GM23338 (cell line): ENCODE results near the gene ZCCHC24. TPM values are rescaled to one million over a fixed set of nuclear protein-coding genes. Genes with fewer than 3 reads are reported as not detected.

Source experiments
- ATAC-seq: fragments of 200-7000 bp; cut with Tn5 transposase; 3 replicates; pipeline ENCODE4 v1.9.1; 2020
- DNase-seq: peaks from one replicate; pipeline ENCODE4 v3.0.0-alpha.2; 2015; ENCODE audit warnings: low spot score
- H2AFZ ChIP-seq: fragments of 200-600 bp; sonication (generic); 2 replicates; pipeline ENCODE4 v1.8.0; 2016; ENCODE audit warnings: antibody characterized with exemption, mild to moderate bottlenecking, moderate library complexity
- H3F3A ChIP-seq: fragments of 200-600 bp; sonication (generic); replicated peaks from 2 replicates; pipeline ENCODE4 v1.8.0; 2017; ENCODE audit warnings: antibody characterized with exemption, mixed run types, low read depth
- H3K27ac ChIP-seq: fragments of 200-600 bp; sonication (generic); 2 replicates; pipeline ENCODE4 v1.6.1; 2016; ENCODE audit warnings: low read depth
- H3K27me3 ChIP-seq: fragments of 200-600 bp; sonication (generic); 2 replicates; pipeline ENCODE4 v1.8.0; 2016; ENCODE audit warnings: mild to moderate bottlenecking, mixed run types, moderate library complexity; ENCODE audit not compliant: insufficient read depth
- H3K36me3 ChIP-seq: fragments of 200-600 bp; sonication (generic); 2 replicates; pipeline ENCODE4 v1.8.0; 2016; ENCODE audit warnings: mild to moderate bottlenecking; ENCODE audit not compliant: insufficient read depth
- H3K4me1 ChIP-seq: fragments of 200-600 bp; sonication (generic); 2 replicates; pipeline ENCODE4 v1.8.0; 2016; ENCODE audit warnings: mild to moderate bottlenecking, moderate library complexity; ENCODE audit not compliant: insufficient read depth
- H3K4me2 ChIP-seq: fragments of 200-600 bp; sonication (generic); 2 replicates; pipeline ENCODE4 v1.7.1; 2017; ENCODE audit warnings: mixed run types
- H3K4me3 ChIP-seq: fragments of 200-600 bp; sonication (generic); 2 replicates; pipeline ENCODE4 v1.6.1; 2016; ENCODE audit warnings: mixed run types
- H3K79me2 ChIP-seq: fragments of 200-600 bp; sonication (generic); replicated peaks from 2 replicates; pipeline ENCODE4 v1.8.0; 2017; ENCODE audit warnings: mild to moderate bottlenecking; ENCODE audit not compliant: insufficient read depth
- H3K9me2 ChIP-seq: fragments of 200-600 bp; sonication (generic); 2 replicates; pipeline ENCODE4 v1.8.0; 2017; ENCODE audit not compliant: insufficient read depth
- H4K20me1 ChIP-seq: fragments of 200-600 bp; sonication (generic); replicated peaks from 2 replicates; pipeline ENCODE4 v1.8.0; 2017; ENCODE audit warnings: mild to moderate bottlenecking; ENCODE audit not compliant: insufficient read depth
- H3K27ac Mint-ChIP-seq: 2 replicates; pipeline ENCODE4 v1.8.0; 2020; ENCODE audit warnings: inconsistent platforms, mild to moderate bottlenecking, moderate library complexity, mixed read lengths
- H3K27me3 Mint-ChIP-seq: 3 replicates; pipeline ENCODE4 v1.8.0; 2022; ENCODE audit warnings: low read depth, mild to moderate bottlenecking, moderate library complexity, mixed read lengths, inconsistent platforms; ENCODE audit not compliant: insufficient read depth, poor library complexity
- H3K36me3 Mint-ChIP-seq: 3 replicates; pipeline ENCODE4 v1.8.0; 2021; ENCODE audit warnings: low read depth, mild to moderate bottlenecking, inconsistent platforms, moderate library complexity, mixed read lengths
- H3K4me1 Mint-ChIP-seq: 3 replicates; pipeline ENCODE4 v1.8.0; 2020; ENCODE audit warnings: mild to moderate bottlenecking, inconsistent platforms, mixed read lengths
- H3K4me3 Mint-ChIP-seq: 3 replicates; pipeline ENCODE4 v1.8.0; 2021; ENCODE audit warnings: moderate library complexity, mild to moderate bottlenecking, inconsistent platforms, mixed read lengths
- H3K9me3 Mint-ChIP-seq: 3 replicates; pipeline ENCODE4 v1.8.0; 2020; ENCODE audit warnings: moderate library complexity, mild to moderate bottlenecking, inconsistent platforms, mixed read lengths
- CREB1 ChIP-seq: fragments of 250-450 bp; sonication (Bioruptor Pico); IDR thresholded peaks from 2 replicates; pipeline ENCODE4 v1.5.0; 2020; ENCODE audit warnings: low read depth, mild to moderate bottlenecking, moderate library complexity
- EZH2phosphoT487 ChIP-seq: fragments of 200-600 bp; sonication (generic); IDR thresholded peaks from one replicate; pipeline ENCODE4 v1.8.1; 2018; ENCODE audit warnings: antibody characterized with exemption; ENCODE audit not compliant: unreplicated experiment
- JUNB ChIP-seq: IDR thresholded peaks from one replicate; pipeline ENCODE4 v1.6.1; 2016; ENCODE audit warnings: antibody characterized with exemption; ENCODE audit not compliant: unreplicated experiment
- NANOG ChIP-seq: IDR thresholded peaks from 2 replicates; pipeline ENCODE4 v1.6.1; 2016; ENCODE audit warnings: antibody characterized with exemption, borderline replicate concordance
- POLR2AphosphoS5 ChIP-seq: IDR thresholded peaks from 2 replicates; pipeline ENCODE4 v1.6.1; 2016; ENCODE audit warnings: antibody characterized with exemption, low read depth
- ZNF114 ChIP-seq: fragments of 250-450 bp; sonication (Bioruptor Pico); IDR thresholded peaks from 2 replicates; pipeline ENCODE4 v1.5.0; 2020; ENCODE audit warnings: mild to moderate bottlenecking, moderate library complexity
- ZNF331 ChIP-seq: fragments of 250-450 bp; sonication (Bioruptor Pico); IDR thresholded peaks from 2 replicates; pipeline ENCODE4 v1.5.0; 2020; ENCODE audit warnings: low read depth, mild to moderate bottlenecking, moderate library complexity
- polyA plus RNA-seq: library from polyadenylated mRNA; unstranded; fragments of >200 nt; fragmentation: Nextera tagmentation; extraction: Ambion mirVana; gene quantifications from 2 replicates; pipeline ENCODE4 v1.2.1, GENCODE V29; 2016
- total RNA-seq: library from RNA; depleted of rRNA; stranded (reverse); fragments of >200 nt; shearing (Covaris generic); gene quantifications from 2 replicates; pipeline ENCODE4 v1.2.3, GENCODE V29; 2014
- TF ChIP-seq, protein P1 (sequence below): IDR thresholded peaks from 2 replicates; pipeline ENCODE4 v1.6.1; 2016; ENCODE audit warnings: antibody characterized with exemption
- TF ChIP-seq, protein P2 (sequence below): fragments of 250-450 bp; sonication (Bioruptor Pico); IDR thresholded peaks from 2 replicates; pipeline ENCODE4 v1.5.0; 2020; ENCODE audit warnings: mild to moderate bottlenecking, moderate library complexity

Gene ZCCHC24
- total and polyA plus RNA-seq, 2 experiments from 2014 or later: 2.0 to 10.1 TPM

DNA sequence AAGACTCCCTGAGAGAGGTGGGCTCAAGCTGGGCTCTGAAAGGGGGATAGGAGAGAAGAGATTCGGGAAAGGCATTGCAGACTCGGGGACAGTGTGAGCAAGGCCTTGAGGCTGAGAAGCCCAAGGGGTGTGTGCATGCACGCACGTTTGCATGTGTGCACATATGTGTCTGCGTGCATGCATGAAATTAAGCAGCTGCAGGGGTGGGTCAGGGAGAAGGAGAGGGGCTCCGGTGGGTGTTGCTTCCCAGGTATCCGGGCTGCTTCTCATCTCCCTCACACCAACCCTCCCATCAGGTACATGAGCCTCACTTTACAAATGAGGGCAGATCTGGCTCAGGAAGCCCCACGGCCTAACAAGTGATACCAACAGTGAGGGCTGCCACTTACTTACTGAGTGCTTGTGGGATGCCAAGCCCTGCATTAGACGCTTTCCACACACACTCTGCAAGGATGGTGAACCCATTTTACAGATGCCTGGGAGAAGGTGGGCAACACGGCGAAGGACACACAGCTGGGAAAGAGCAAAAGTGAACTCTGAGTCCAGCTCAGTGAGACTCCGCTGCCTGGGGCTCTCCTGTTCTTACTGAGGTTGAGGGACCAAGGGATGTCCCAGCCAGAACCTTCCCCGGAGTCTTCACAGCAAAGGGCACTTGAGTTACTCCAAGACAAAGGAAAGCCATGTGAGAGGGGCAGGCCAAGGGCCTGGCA is 26.4 kb downstream of the ZCCHC24 start:
- Histone ChIP-seq H3K27me3 (no peaks in the 10 kb centered on the region), H3K4me2 (no peak overlapping the region), H4K20me1 (no peaks in the 10 kb centered on the region; the same call in 1 of the 2 replicates), H2AFZ (no peak overlapping the region), H3K9me2 (no peaks in the 10 kb centered on the region), H3K4me1 (no peaks in the 10 kb centered on the region), H3F3A (no peaks in the 10 kb centered on the region), H3K27ac (no peak overlapping the region), H3K36me3 (no peaks in the 10 kb centered on the region), H3K79me2 (no peaks in the 10 kb centered on the region), H3K4me3 (no peak overlapping the region)
- Mint-ChIP-seq H3K27ac (no peak overlapping the region), H3K4me1 (peaks cover 18% of the 10 kb centered on the region), H3K36me3 (no peaks in the 10 kb centered on the region), H3K9me3 (no peaks in the 10 kb centered on the region), H3K27me3 (peaks cover 4% of the 10 kb centered on the region), H3K4me3 (no peak overlapping the region)
- TF ChIP-seq ZNF114 (CRISPR knock-in tag) (no peak), EZH2phosphoT487 (no peak), ZNF331 (no peak), POLR2AphosphoS5 (no peak), JUNB (no peak), NANOG (no peak), CREB1 (no peak)
- TF ChIP-seq, protein P1, sequence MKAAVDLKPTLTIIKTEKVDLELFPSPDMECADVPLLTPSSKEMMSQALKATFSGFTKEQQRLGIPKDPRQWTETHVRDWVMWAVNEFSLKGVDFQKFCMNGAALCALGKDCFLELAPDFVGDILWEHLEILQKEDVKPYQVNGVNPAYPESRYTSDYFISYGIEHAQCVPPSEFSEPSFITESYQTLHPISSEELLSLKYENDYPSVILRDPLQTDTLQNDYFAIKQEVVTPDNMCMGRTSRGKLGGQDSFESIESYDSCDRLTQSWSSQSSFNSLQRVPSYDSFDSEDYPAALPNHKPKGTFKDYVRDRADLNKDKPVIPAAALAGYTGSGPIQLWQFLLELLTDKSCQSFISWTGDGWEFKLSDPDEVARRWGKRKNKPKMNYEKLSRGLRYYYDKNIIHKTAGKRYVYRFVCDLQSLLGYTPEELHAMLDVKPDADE: no peak
- DNase-seq (no peak), ATAC-seq (no peak)

DNA sequence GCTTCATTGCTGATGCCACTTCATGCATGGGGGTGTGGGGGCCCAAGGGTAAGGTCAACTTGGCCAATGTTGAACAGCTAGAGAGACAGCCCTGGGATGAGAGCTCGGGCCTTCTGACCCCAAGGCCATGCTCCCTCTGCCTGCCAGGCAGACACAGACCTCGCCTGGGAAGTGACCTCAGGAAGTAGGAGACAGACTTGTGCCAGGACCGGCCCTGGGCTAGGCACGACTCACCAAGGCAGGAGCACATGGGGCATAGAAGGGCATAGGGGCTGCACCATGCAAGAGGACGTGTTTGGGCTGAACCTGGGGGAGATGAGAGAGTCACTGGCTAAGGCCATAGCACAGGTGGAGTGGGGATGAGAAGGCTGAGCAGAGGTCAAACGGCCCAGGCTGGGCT is 27.1 kb downstream of the ZCCHC24 start:
- H3K79me2 ChIP-seq: no peaks in the 10 kb centered on the region
- no peaks in the 10 kb centered on the region for H3K27me3 ChIP-seq
- H3K36me3 ChIP-seq: no peaks in the 10 kb centered on the region
- DNase-seq: no peak
- no peak overlapping the region for H3K4me2 ChIP-seq
- TF ChIP-seq, protein P2, sequence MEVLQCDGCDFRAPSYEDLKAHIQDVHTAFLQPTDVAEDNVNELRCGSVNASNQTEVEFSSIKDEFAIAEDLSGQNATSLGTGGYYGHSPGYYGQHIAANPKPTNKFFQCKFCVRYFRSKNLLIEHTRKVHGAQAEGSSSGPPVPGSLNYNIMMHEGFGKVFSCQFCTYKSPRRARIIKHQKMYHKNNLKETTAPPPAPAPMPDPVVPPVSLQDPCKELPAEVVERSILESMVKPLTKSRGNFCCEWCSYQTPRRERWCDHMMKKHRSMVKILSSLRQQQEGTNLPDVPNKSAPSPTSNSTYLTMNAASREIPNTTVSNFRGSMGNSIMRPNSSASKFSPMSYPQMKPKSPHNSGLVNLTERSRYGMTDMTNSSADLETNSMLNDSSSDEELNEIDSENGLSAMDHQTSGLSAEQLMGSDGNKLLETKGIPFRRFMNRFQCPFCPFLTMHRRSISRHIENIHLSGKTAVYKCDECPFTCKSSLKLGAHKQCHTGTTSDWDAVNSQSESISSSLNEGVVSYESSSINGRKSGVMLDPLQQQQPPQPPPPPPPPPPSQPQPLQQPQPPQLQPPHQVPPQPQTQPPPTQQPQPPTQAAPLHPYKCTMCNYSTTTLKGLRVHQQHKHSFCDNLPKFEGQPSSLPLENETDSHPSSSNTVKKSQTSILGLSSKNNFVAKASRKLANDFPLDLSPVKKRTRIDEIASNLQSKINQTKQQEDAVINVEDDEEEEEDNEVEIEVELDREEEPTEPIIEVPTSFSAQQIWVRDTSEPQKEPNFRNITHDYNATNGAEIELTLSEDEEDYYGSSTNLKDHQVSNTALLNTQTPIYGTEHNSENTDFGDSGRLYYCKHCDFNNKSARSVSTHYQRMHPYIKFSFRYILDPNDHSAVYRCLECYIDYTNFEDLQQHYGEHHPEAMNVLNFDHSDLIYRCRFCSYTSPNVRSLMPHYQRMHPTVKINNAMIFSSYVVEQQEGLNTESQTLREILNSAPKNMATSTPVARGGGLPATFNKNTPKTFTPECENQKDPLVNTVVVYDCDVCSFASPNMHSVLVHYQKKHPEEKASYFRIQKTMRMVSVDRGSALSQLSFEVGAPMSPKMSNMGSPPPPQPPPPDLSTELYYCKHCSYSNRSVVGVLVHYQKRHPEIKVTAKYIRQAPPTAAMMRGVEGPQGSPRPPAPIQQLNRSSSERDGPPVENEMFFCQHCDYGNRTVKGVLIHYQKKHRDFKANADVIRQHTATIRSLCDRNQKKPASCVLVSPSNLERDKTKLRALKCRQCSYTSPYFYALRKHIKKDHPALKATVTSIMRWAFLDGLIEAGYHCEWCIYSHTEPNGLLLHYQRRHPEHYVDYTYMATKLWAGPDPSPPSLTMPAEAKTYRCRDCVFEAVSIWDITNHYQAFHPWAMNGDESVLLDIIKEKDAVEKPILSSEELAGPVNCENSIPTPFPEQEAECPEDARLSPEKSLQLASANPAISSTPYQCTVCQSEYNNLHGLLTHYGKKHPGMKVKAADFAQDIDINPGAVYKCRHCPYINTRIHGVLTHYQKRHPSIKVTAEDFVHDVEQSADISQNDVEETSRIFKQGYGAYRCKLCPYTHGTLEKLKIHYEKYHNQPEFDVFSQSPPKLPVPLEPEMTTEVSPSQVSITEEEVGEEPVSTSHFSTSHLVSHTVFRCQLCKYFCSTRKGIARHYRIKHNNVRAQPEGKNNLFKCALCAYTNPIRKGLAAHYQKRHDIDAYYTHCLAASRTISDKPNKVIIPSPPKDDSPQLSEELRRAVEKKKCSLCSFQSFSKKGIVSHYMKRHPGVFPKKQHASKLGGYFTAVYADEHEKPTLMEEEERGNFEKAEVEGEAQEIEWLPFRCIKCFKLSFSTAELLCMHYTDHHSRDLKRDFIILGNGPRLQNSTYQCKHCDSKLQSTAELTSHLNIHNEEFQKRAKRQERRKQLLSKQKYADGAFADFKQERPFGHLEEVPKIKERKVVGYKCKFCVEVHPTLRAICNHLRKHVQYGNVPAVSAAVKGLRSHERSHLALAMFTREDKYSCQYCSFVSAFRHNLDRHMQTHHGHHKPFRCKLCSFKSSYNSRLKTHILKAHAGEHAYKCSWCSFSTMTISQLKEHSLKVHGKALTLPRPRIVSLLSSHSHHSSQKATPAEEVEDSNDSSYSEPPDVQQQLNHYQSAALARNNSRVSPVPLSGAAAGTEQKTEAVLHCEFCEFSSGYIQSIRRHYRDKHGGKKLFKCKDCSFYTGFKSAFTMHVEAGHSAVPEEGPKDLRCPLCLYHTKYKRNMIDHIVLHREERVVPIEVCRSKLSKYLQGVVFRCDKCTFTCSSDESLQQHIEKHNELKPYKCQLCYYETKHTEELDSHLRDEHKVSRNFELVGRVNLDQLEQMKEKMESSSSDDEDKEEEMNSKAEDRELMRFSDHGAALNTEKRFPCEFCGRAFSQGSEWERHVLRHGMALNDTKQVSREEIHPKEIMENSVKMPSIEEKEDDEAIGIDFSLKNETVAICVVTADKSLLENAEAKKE: no peak
- no peaks in the 10 kb centered on the region for H3K9me2 ChIP-seq
- no peak overlapping the region for H3K4me3 ChIP-seq
- H3K27me3 Mint-ChIP-seq: peaks cover 4% of the 10 kb centered on the region
- H3F3A ChIP-seq: no peaks in the 10 kb centered on the region
- peaks cover 18% of the 10 kb centered on the region for H3K4me1 Mint-ChIP-seq
- no peaks in the 10 kb centered on the region for H3K4me1 ChIP-seq
- no peak overlapping the region for H3K27ac Mint-ChIP-seq
- no peaks in the 10 kb centered on the region for H3K9me3 Mint-ChIP-seq
- H4K20me1 ChIP-seq: no peaks in the 10 kb centered on the region; the same call in 1 of the 2 replicates
- H3K36me3 Mint-ChIP-seq: no peaks in the 10 kb centered on the region
- no peak overlapping the region for H3K27ac ChIP-seq
- no peak overlapping the region for H2AFZ ChIP-seq
- ATAC-seq: no peak
- H3K4me3 Mint-ChIP-seq: no peak overlapping the region
